Heart left ventricle (tissue), 16 donors: ENCODE measurements around the gene SMARCAL1. TPM values are rescaled to one million over a fixed set of nuclear protein-coding genes. Genes with fewer than 3 reads are reported as not detected.

Source experiments
- ATAC-seq, 4 donors: fragments of 200-7000 bp; cut with Tn5 transposase; one replicate each; pipeline ENCODE4 v1.9.1; 2020 to 2022; ENCODE audit warnings: moderate library complexity in 4 of 4, mild to moderate bottlenecking in 3 of 4, moderate number of reproducible peaks in 1 of 4
- DNase-seq, 5 donors: peaks; one replicate each; pipeline ENCODE4 v3.0.0-alpha.2; 2020
- H3K27ac ChIP-seq, 12 donors: fragments of 200-600 bp; sonication (generic) in 4 of 12; one replicate each; pipeline versions ENCODE4 v1.5.0 to v1.8.0; 2016 to 2022; ENCODE audit warnings: mild to moderate bottlenecking in 2 of 12
- H3K27me3 ChIP-seq, 9 donors: fragments of 200-600 bp; sonication (generic) in 2 of 9; one replicate each; pipeline versions ENCODE4 v1.5.1 to v1.8.0; 2016 to 2022; ENCODE audit warnings: mild to moderate bottlenecking in 3 of 9
- H3K36me3 ChIP-seq, 9 donors: fragments of 200-600 bp; sonication (generic) in 2 of 9; one replicate each; pipeline versions ENCODE4 v1.5.0 to v1.8.0; 2018 to 2022; ENCODE audit warnings: mild to moderate bottlenecking in 2 of 9
- H3K4me1 ChIP-seq, 12 donors: fragments of 200-600 bp; sonication (generic) in 4 of 12; one replicate each; pipeline versions ENCODE4 v1.5.0 to v1.8.0; 2016 to 2022; ENCODE audit warnings: mild to moderate bottlenecking in 3 of 12
- H3K4me3 ChIP-seq, 12 donors: fragments of 200-600 bp; sonication (generic) in 4 of 12; one replicate each; pipeline versions ENCODE4 v1.5.0 to v1.8.0; 2017 to 2022; ENCODE audit warnings: mild to moderate bottlenecking in 9 of 12, moderate library complexity in 4 of 12
- H3K9me3 ChIP-seq, 12 donors: fragments of 200-600 bp; sonication (generic) in 4 of 12; one replicate each; pipeline versions ENCODE4 v1.5.0 to v1.8.0; 2016 to 2022; ENCODE audit warnings: mild to moderate bottlenecking in 1 of 12
- CTCF ChIP-seq, 12 donors: fragments of 200-600 bp; sonication (generic) in 4 of 12; IDR thresholded peaks; one replicate each; pipeline versions ENCODE4 v1.5.0 to v1.8.0; 2018 to 2022; ENCODE audit warnings: antibody characterized with exemption in 12 of 12, mild to moderate bottlenecking in 5 of 12
- POLR2A ChIP-seq, 2 donors: fragments of 450-650 bp; IDR thresholded peaks; one replicate each; pipeline ENCODE4 v1.6.1; 2017; ENCODE audit warnings: antibody characterized with exemption in 2 of 2, mild to moderate bottlenecking in 2 of 2, moderate library complexity in 2 of 2
- WGBS, 4 donors: extraction: QIAGEN DNeasy Blood & Tissue Kit in 2 of 4; methylation state at CpG; one replicate each; pipeline versions ENCODE4 v1.1.5 to v1.1.7; 2013 to 2018; 5-methylcytosine and 5-hydroxymethylcytosine counted together
- intact Hi-C, 10 donors: fragments of 100-400 bp; cut with DNase I; formaldehyde crosslinking; loops; one replicate each; pipeline versions ENCODE4 v1.11.1 to v1.14.2; 2022
- polyA plus RNA-seq, 2 donors: library from polyadenylated mRNA; stranded (reverse); fragments of 200-250 nt; gene quantifications; one replicate each; pipeline ENCODE4 v1.2.3, GENCODE V29; 2013
- total RNA-seq, 9 donors: library from RNA; depleted of rRNA in 2 of 9; stranded (reverse); fragments of >200 nt in 2 of 9; fragmentation: NEBNext Ultra II Directional in 3 of 9; extraction: Animal tissue kit (Norgen Biotek cat#: 25700) in 3 of 9; gene quantifications; one replicate each; pipeline versions ENCODE4 v1.1.0 to v1.2.4, GENCODE V29; 2016 to 2023
- donor health status: ischemic (EF 13 %, LVEDD 7.1; RV severe dilation, severe dysfunction).
- donor health status: healthy with polysubstance abuse.
- donor health status: DM: no; HTN: yes; CAD: no.
- donor health status: DM: no; HTN: no; CAD: no.
- donor health status: ischemic (EF 25% LVEDD 6.9; RV normal size, moderate dysfunction).
- donor health status: ischemic (EF 25% LVEDD 5.7; RV mildly dilated, moderate dysfunction).
- donor health status: healthy.
- donor health status: DM: yes; HTN: yes; CAD: no.
- donor health status: ischemic (EF 35%, LVEDD 5.7; RV mildly dilated, moderate dysfunction).
- donor health status: nonischemic (EF 11% LVEDD 7.7; RV severe dilation, severe dysfunction).
- donor health status: DM: yes; HTN: yes; CAD: no.
- donor health status: PGD.
- donor health status: ischemic (EF 29% LVEDD 5.4; RV normal size, mild dysfunction).
- donor health status: nonischemic (EF 23%, LVEDD 6.1; RV moderate dilation, normal function).

The SMARCAL1 gene
- total and polyA plus RNA-seq, 11 donors: 5.0 to 17.1 (median 10.6) TPM

GRCh38 chr2:216475767-216476166 lies 63.5 kb downstream of the SMARCAL1 start:
- ATAC-seq: no peak
- TF ChIP-seq POLR2A (IDR thresholded peaks at IDR 0.05): no peak
- TF ChIP-seq CTCF (IDR thresholded peaks at IDR 0.05): no peak
- WGBS, 4 donors: 93 to 96% (median 95%) methylated on average over 6 of the region's 6 CpGs
- Histone ChIP-seq H3K27ac (peak overlapping the region in 1 of 12 donors; percentile 40), H3K4me3 (no peak overlapping the region), H3K9me3 (no peaks in the 10 kb centered on the region), H3K4me1 (peaks cover 0 to 33% (median 0%) of the 10 kb centered on the region in 12 donors), H3K36me3 (peaks cover 0 to 85% (median 68%) of the 10 kb centered on the region in 9 donors), H3K27me3 (no peaks in the 10 kb centered on the region)
- intact Hi-C loops: no loop called here
- DNase-seq: no peak

DNA sequence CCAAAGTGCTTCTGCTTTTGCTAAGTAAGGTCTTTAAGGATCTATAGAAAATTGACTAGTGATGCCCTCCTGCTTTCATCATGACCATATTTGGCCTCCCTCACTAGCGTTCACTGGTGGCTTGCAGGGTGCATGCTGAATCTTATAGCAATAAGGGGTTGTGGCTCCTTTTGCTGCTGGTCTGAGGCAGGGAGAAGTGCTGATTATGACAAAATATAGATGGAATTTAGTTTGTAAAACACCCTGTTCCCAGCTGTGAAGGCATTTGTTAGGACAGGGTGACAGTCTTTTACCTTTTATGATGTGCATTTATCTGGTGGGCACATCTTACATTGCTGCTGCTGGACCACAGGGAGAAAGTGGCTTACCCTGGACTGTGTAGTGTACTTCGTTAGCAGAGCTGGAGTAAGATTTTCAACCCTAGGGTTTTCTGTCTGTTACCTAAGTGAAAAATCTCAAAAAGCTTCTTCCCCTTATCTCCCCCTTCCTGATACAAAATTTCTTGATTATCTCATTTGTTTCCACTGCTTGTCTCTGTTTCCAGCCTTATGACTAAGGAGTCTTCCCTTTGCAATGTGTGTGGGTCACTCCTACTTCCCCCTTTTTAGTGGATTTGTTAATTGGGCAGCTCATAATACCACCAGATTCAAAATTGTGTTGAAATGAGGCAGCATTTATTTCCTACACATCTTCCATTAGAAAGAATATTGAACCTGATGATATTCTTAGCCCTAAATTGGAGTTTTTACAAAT lies 65.2 kb downstream of the SMARCAL1 start:
- H3K27ac ChIP-seq: peak overlapping the region in 1 of 12 donors; percentile 32
- intact Hi-C loops: no loop called here
- H3K9me3 ChIP-seq: no peaks in the 10 kb centered on the region
- no peak for DNase-seq
- no peak overlapping the region for H3K4me3 ChIP-seq
- no peak for ATAC-seq
- peaks cover 0 to 33% (median 0%) of the 10 kb centered on the region in 12 donors for H3K4me1 ChIP-seq
- WGBS, 4 donors: 66 to 94% (median 84%) methylated on average over 2 of the region's 2 CpGs
- no peaks in the 10 kb centered on the region for H3K27me3 ChIP-seq
- TF ChIP-seq POLR2A (IDR thresholded peaks at IDR 0.05) (no peak), CTCF (IDR thresholded peaks at IDR 0.05) (no peak)
- peaks cover 0 to 88% (median 59%) of the 10 kb centered on the region in 9 donors for H3K36me3 ChIP-seq

GRCh38 chr2:216478151-216478550 lies 65.9 kb downstream of the SMARCAL1 start:
- Histone ChIP-seq H3K27me3 (no peaks in the 10 kb centered on the region), H3K4me3 (no peak overlapping the region), H3K9me3 (no peaks in the 10 kb centered on the region), H3K4me1 (peaks cover 0 to 33% (median 0%) of the 10 kb centered on the region in 12 donors), H3K27ac (no peak overlapping the region), H3K36me3 (peaks cover 0 to 95% (median 65%) of the 10 kb centered on the region in 9 donors)
- no peak for TF ChIP-seq POLR2A (IDR thresholded peaks at IDR 0.05)
- TF ChIP-seq CTCF (IDR thresholded peaks at IDR 0.05): no peak
- WGBS, 4 donors: 63 to 81% (median 72%) methylated on average over 3 of the region's 3 CpGs
- DNase-seq (no peak), ATAC-seq (peak in 1 of 4 donors; percentile 49)
- intact Hi-C loops: no loop called here

GRCh38 chr2:216478791-216479190 lies 66.5 kb downstream of the SMARCAL1 start:
- no peaks in the 10 kb centered on the region for H3K27me3 ChIP-seq
- intact Hi-C loops: no loop called here
- no peak for DNase-seq
- 96 to 100% (median 98%) methylated on average over 1 of the region's 1 CpG for WGBS, 4 donors
- H3K9me3 ChIP-seq: no peaks in the 10 kb centered on the region
- H3K4me3 ChIP-seq: no peak overlapping the region
- peaks cover 0 to 33% (median 0%) of the 10 kb centered on the region in 12 donors for H3K4me1 ChIP-seq
- no peak for ATAC-seq
- no peak for TF ChIP-seq CTCF (IDR thresholded peaks at IDR 0.05)
- no peak for TF ChIP-seq POLR2A (IDR thresholded peaks at IDR 0.05)
- H3K27ac ChIP-seq: no peak overlapping the region
- peaks cover 0 to 94% (median 64%) of the 10 kb centered on the region in 9 donors for H3K36me3 ChIP-seq
